Natural killer cell (primary cell): ENCODE data around the gene ZBTB12. TPM values are rescaled to one million over a fixed set of nuclear protein-coding genes. Genes with fewer than 3 reads are reported as not detected.
"Not testable (repeated sequence)": the region's sequence is repeated elsewhere in the genome, so short reads cannot be mapped to it uniquely, and the experiment has no call there.

Source experiments
- ATAC-seq, 3 donors: fragments of 150-1000 bp in 2 of 3; fragments of 200-7000 bp in 1 of 3; cut with Tn5 transposase; 1 replicate in 1 of 3; 2 replicates in 2 of 3; pipeline ENCODE4 v1.10.0; 2021; ENCODE audit warnings: mild to moderate bottlenecking in 2 of 3, moderate library complexity in 2 of 3
- DNase-seq, 2 donors: peaks; one replicate each; pipeline versions ENCODE4 v3.0.0 to v3.0.0-alpha.2; 2013 to 2021; ENCODE audit warnings: mixed read lengths in 1 of 2
- H3K27ac ChIP-seq: one replicate; pipeline ENCODE4 v1.5.1; 2013; ENCODE audit warnings: mild to moderate bottlenecking, low read length
- H3K27me3 ChIP-seq: one replicate; pipeline ENCODE4 v1.6.1; 2013; ENCODE audit warnings: low read length; ENCODE audit not compliant: control insufficient read depth, insufficient read depth
- H3K36me3 ChIP-seq: one replicate; pipeline ENCODE4 v1.6.1; 2013; ENCODE audit warnings: low read length; ENCODE audit not compliant: control insufficient read depth, insufficient read depth
- H3K4me1 ChIP-seq: one replicate; pipeline ENCODE4 v1.6.1; 2013; ENCODE audit warnings: low read length; ENCODE audit not compliant: control insufficient read depth, insufficient read depth
- H3K4me3 ChIP-seq: one replicate; pipeline ENCODE4 v1.5.1; 2013; ENCODE audit warnings: low read length
- H3K9me3 ChIP-seq: one replicate; pipeline ENCODE4 v1.6.1; 2013; ENCODE audit warnings: low read length; ENCODE audit not compliant: control insufficient read depth, insufficient read depth
- H3K27ac Mint-ChIP-seq, 2 donors: one replicate each; pipeline ENCODE4 v1.8.0; 2022; ENCODE audit warnings: mild to moderate bottlenecking in 2 of 2, mixed read lengths in 2 of 2, moderate library complexity in 1 of 2
- H3K27me3 Mint-ChIP-seq, 2 donors: one replicate each; pipeline ENCODE4 v1.8.0; 2022; ENCODE audit warnings: low read depth in 2 of 2, mixed read lengths in 2 of 2
- H3K36me3 Mint-ChIP-seq: one replicate; pipeline ENCODE4 v1.8.0; 2022; ENCODE audit warnings: mixed read lengths
- H3K4me1 Mint-ChIP-seq, 2 donors: one replicate each; pipeline ENCODE4 v1.8.0; 2022; ENCODE audit warnings: mixed read lengths in 2 of 2
- H3K4me3 Mint-ChIP-seq: one replicate; pipeline ENCODE4 v1.8.0; 2022; ENCODE audit warnings: mild to moderate bottlenecking, moderate library complexity, mixed read lengths
- H3K9me3 Mint-ChIP-seq, 2 donors: one replicate each; pipeline ENCODE4 v1.8.0; 2022; ENCODE audit warnings: mixed read lengths in 2 of 2
- CTCF ChIP-seq: fragments of 200-600 bp; IDR thresholded peaks from one replicate; pipeline ENCODE4 v1.8.0; 2022; ENCODE audit warnings: antibody characterized with exemption
- WGBS: methylation state at CpG from one replicate; pipeline ENCODE4 v1.1.7; 2013; ENCODE audit warnings: missing lambda C conversion rate; ENCODE audit not compliant: insufficient coverage; 5-methylcytosine and 5-hydroxymethylcytosine counted together
- intact Hi-C: fragments of 100-400 bp; cut with micrococcal nuclease; formaldehyde crosslinking; loops from one replicate; pipeline ENCODE4 v1.14.2; 2022
- total RNA-seq, 4 donors: library from RNA; stranded (reverse); fragments of 120-200 nt in 1 of 4; gene quantifications; one replicate each; pipeline versions ENCODE4 v1.2.3 to v1.2.4, GENCODE V29; 2013 to 2022

The ZBTB12 gene
- total RNA-seq, 3 donors from 2014 or later (not counting 1 experiment from before 2014, with no cell fraction given) = 0.54 to 0.77 (median 0.63) TPM

DNA sequence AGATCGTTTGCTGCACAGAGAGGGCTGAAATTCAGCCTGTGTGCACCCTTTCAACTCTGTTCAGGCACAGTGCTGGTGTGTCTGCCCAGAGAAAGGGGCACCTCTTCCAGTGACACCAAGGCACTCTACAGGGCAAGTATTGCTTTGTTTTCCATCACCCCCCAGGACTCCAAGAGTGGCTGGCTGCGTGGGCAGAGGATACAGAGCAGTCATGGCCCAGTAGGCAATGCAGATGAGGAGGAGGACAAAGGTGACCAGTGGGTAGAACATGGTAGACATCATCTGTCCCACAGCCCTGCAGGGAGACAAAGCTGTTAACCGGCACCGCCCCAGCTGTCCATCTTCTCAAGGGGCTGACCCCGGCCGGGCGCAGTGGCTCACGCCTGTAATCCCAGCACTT lies 32.5 kb downstream of the ZBTB12 start:
- 85% methylated on average over 8 of the region's 8 CpGs for WGBS
- no peak for ATAC-seq
- Mint-ChIP-seq H3K4me3 (no peak overlapping the region), H3K27ac (no peak overlapping the region), H3K4me1 (peaks cover 0 to 1% of the 10 kb centered on the region in 2 donors), H3K36me3 (no peaks in the 10 kb centered on the region), H3K27me3 (no peaks in the 10 kb centered on the region), H3K9me3 (no peaks in the 10 kb centered on the region)
- Histone ChIP-seq H3K4me1 (peaks cover 2% of the 10 kb centered on the region), H3K4me3 (no peak overlapping the region), H3K36me3 (no peaks in the 10 kb centered on the region), H3K9me3 (no peaks in the 10 kb centered on the region), H3K27ac (no peak overlapping the region), H3K27me3 (no peaks in the 10 kb centered on the region)
- intact Hi-C loops = no loop called here
- TF ChIP-seq CTCF = no peak
- DNase-seq = no peak

DNA sequence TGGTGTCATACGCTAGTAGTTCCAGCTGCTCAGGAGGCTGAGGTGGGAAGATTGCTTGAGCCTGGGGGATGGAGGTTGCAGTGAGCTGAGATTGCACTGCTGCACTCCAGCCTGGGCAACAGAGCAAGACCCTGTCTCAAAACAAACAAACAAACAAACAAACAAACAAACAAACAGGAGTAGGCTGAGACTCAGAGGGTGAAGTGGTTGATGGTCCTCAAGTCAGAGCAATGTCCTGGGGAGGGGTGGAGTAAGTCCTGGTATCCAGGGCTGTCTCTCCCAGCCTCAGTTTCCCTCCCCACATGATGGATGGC lies 33.3 kb downstream of the ZBTB12 start:
- H3K27ac ChIP-seq, H3K9me3 Mint-ChIP-seq, H3K4me1 ChIP-seq, H3K27me3 Mint-ChIP-seq, H3K4me3 ChIP-seq, H3K9me3 ChIP-seq, H3K36me3 ChIP-seq, H3K36me3 Mint-ChIP-seq, intact Hi-C loops, H3K4me3 Mint-ChIP-seq, DNase-seq, ATAC-seq, H3K27me3 ChIP-seq, H3K4me1 Mint-ChIP-seq, H3K27ac Mint-ChIP-seq: not testable (repeated sequence)
- 75% methylated on average over 1 of the region's 1 CpG for WGBS

- Histone ChIP-seq H3K27me3 (no peaks in the 10 kb centered on the region), H3K9me3 (no peaks in the 10 kb centered on the region), H3K4me1 (peaks cover 25% of the 10 kb centered on the region), H3K4me3 (no peak overlapping the region), H3K27ac (no peak overlapping the region), H3K36me3 (peaks cover 2% of the 10 kb centered on the region)
- intact Hi-C loops = no loop called here
- ATAC-seq = no peak
- TF ChIP-seq CTCF = no peak
- no peaks in the 10 kb centered on the region for H3K27me3 Mint-ChIP-seq
- no peaks in the 10 kb centered on the region for H3K9me3 Mint-ChIP-seq
- H3K36me3 Mint-ChIP-seq = no peaks in the 10 kb centered on the region
- 85% methylated on average over 21 of the region's 21 CpGs for WGBS
- no peak for DNase-seq
- H3K27ac Mint-ChIP-seq = no peak overlapping the region
- no peak overlapping the region for H3K4me3 Mint-ChIP-seq
- peaks cover 20 to 33% of the 10 kb centered on the region in 2 donors for H3K4me1 Mint-ChIP-seq
These were observed 36.4 kb downstream of the ZBTB12 start for GRCh38 chr6:31865205-31866118.

DNA sequence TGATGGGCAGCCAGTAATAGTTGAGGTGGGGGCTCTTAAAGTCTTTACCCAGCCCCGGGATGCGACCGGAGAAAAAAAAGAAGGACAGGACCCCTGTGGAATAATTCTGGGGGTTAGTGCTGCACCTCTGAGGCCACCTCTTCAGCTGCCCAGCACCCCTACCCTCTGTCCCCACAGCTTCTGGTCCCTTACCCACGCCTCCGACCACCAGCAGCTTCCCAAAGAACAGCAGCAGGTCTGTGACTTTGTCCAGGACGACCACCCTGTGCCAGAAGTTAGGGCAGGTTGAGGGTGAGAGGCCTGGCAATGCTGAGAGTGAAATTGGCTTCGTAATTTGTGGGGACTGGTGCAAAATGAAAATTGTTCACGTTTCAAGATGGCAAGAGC lies 37.1 kb downstream of the ZBTB12 start:
- Histone ChIP-seq H3K27ac (no peak overlapping the region), H3K9me3 (no peaks in the 10 kb centered on the region), H3K4me1 (peaks cover 25% of the 10 kb centered on the region), H3K4me3 (no peak overlapping the region), H3K36me3 (peaks cover 8% of the 10 kb centered on the region), H3K27me3 (no peaks in the 10 kb centered on the region)
- H3K4me1 Mint-ChIP-seq = peaks cover 20 to 33% of the 10 kb centered on the region in 2 donors
- no peaks in the 10 kb centered on the region for H3K27me3 Mint-ChIP-seq
- H3K36me3 Mint-ChIP-seq = no peaks in the 10 kb centered on the region
- H3K4me3 Mint-ChIP-seq = no peak overlapping the region
- intact Hi-C loops = no loop called here
- ATAC-seq (no peak), DNase-seq (no peak)
- no peaks in the 10 kb centered on the region for H3K9me3 Mint-ChIP-seq
- 93% methylated on average over 8 of the region's 8 CpGs for WGBS
- H3K27ac Mint-ChIP-seq = peak overlapping the region in 1 of 2 donors; percentile 99
- no peak for TF ChIP-seq CTCF

- not testable (repeated sequence) for H3K27ac ChIP-seq
These were observed 37.7 kb downstream of the ZBTB12 start for GRCh38 chr6:31864123-31864562.

More at GRCh38 chr6:31864123-31864562, 37.7 kb downstream of the ZBTB12 start:
- 13% methylated on average over 16 of the region's 16 CpGs for WGBS
- DNase-seq, H3K27me3 Mint-ChIP-seq, H3K9me3 Mint-ChIP-seq, H3K36me3 Mint-ChIP-seq, H3K27me3 ChIP-seq, H3K9me3 ChIP-seq, ATAC-seq, intact Hi-C loops: not testable (repeated sequence)
- H3K4me3 Mint-ChIP-seq = peak overlapping the region; percentile 96
- H3K4me1 ChIP-seq = peaks cover 25% of the 10 kb centered on the region
- H3K36me3 ChIP-seq = peaks cover 15% of the 10 kb centered on the region
- H3K4me1 Mint-ChIP-seq = peaks cover 20 to 33% of the 10 kb centered on the region in 2 donors
- H3K4me3 ChIP-seq = peak overlapping the region; percentile 31
- H3K27ac Mint-ChIP-seq = peak overlapping the region; percentile 97 to 99
